Activated T-helper 17 cell treated with anti-CD3 and anti-CD28 coated beads, Interleukin-2, amount 50 U/mL, for 72 hours (primary cell): ENCODE results near the gene ZNF398. TPM values are rescaled to one million over a fixed set of nuclear protein-coding genes. Genes with fewer than 3 reads are reported as not detected.
"Not testable (repeated sequence)": the region's sequence is repeated elsewhere in the genome, so short reads cannot be mapped to it uniquely, and the experiment has no call there.

Source experiments
- ATAC-seq: fragments of 150-1000 bp; cut with Tn5 transposase; replicated peaks from 2 replicates; pipeline ENCODE4 v1.10.0; 2021; ENCODE audit warnings: mild to moderate bottlenecking, moderate library complexity
- H3K27ac Mint-ChIP-seq: one replicate; pipeline ENCODE4 v1.8.0; 2022; ENCODE audit warnings: mixed read lengths
- H3K27me3 Mint-ChIP-seq: one replicate; pipeline ENCODE4 v1.8.0; 2022; ENCODE audit warnings: mixed read lengths
- H3K36me3 Mint-ChIP-seq: one replicate; pipeline ENCODE4 v1.8.0; 2022; ENCODE audit warnings: low read depth, mild to moderate bottlenecking, mixed read lengths
- H3K4me1 Mint-ChIP-seq: one replicate; pipeline ENCODE4 v1.8.0; 2022; ENCODE audit warnings: mixed read lengths
- H3K4me3 Mint-ChIP-seq: one replicate; pipeline ENCODE4 v1.8.0; 2022; ENCODE audit warnings: mild to moderate bottlenecking, mixed read lengths
- H3K9me3 Mint-ChIP-seq: one replicate; pipeline ENCODE4 v1.8.0; 2022; ENCODE audit warnings: mixed read lengths
- total RNA-seq, 2 donors: library from RNA; stranded (reverse); gene quantifications; one replicate each; pipeline ENCODE4 v1.2.3, GENCODE V29; 2022

The ZNF398 gene
- total RNA-seq, 2 donors from 2014 or later = 11.3 to 13.8 TPM

GRCh38 chr7:149223176-149223575 lies 75.9 kb downstream of the ZNF398 start:
- Mint-ChIP-seq H3K27ac (no peak overlapping the region), H3K4me3 (no peak overlapping the region), H3K4me1 (peaks cover 14% of the 10 kb centered on the region), H3K27me3 (no peaks in the 10 kb centered on the region), H3K36me3 (peaks cover 72% of the 10 kb centered on the region), H3K9me3 (no peaks in the 10 kb centered on the region)
- ATAC-seq = no peak

GRCh38 chr7:149223761-149224160 lies 76.5 kb downstream of the ZNF398 start:
- H3K4me1 Mint-ChIP-seq = peaks cover 14% of the 10 kb centered on the region
- H3K27ac Mint-ChIP-seq = no peak overlapping the region
- H3K4me3 Mint-ChIP-seq = no peak overlapping the region
- H3K36me3 Mint-ChIP-seq = peaks cover 67% of the 10 kb centered on the region
- no peaks in the 10 kb centered on the region for H3K27me3 Mint-ChIP-seq
- no peaks in the 10 kb centered on the region for H3K9me3 Mint-ChIP-seq
- no peak for ATAC-seq

GRCh38 chr7:149224352-149224751 lies 77.1 kb downstream of the ZNF398 start:
- Mint-ChIP-seq H3K9me3 (no peaks in the 10 kb centered on the region), H3K36me3 (peaks cover 61% of the 10 kb centered on the region), H3K27me3 (no peaks in the 10 kb centered on the region), H3K27ac (no peak overlapping the region), H3K4me1 (peaks cover 11% of the 10 kb centered on the region), H3K4me3 (no peak overlapping the region)
- no peak for ATAC-seq

- ATAC-seq = no peak
- peaks cover 53% of the 10 kb centered on the region for H3K36me3 Mint-ChIP-seq
- H3K4me3 Mint-ChIP-seq = no peak overlapping the region
- peak overlapping the region; percentile 66 for H3K27ac Mint-ChIP-seq
- H3K27me3 Mint-ChIP-seq = no peaks in the 10 kb centered on the region
- H3K4me1 Mint-ChIP-seq = peaks cover 12% of the 10 kb centered on the region
- no peaks in the 10 kb centered on the region for H3K9me3 Mint-ChIP-seq
Observed at GRCh38 chr7:149225106-149225505, 77.9 kb downstream of the ZNF398 start.

GRCh38 chr7:149225656-149226055 lies 78.4 kb downstream of the ZNF398 start:
- Mint-ChIP-seq H3K4me1 (peaks cover 12% of the 10 kb centered on the region), H3K4me3 (no peak overlapping the region), H3K27me3 (no peaks in the 10 kb centered on the region), H3K27ac (peak overlapping the region; percentile 66), H3K9me3 (no peaks in the 10 kb centered on the region), H3K36me3 (peaks cover 48% of the 10 kb centered on the region)
- ATAC-seq = peak; percentile 12

- not testable (repeated sequence) for H3K4me3 Mint-ChIP-seq, ATAC-seq, H3K27me3 Mint-ChIP-seq, H3K4me1 Mint-ChIP-seq, H3K9me3 Mint-ChIP-seq
- peaks cover 40% of the 10 kb centered on the region for H3K36me3 Mint-ChIP-seq
- H3K27ac Mint-ChIP-seq = peak overlapping the region; percentile 65
Observed at GRCh38 chr7:149226366-149226765, 79.1 kb downstream of the ZNF398 start.

- Mint-ChIP-seq H3K27me3 (no peaks in the 10 kb centered on the region), H3K9me3 (no peaks in the 10 kb centered on the region)
- peak; percentile 9 for ATAC-seq
Observed at GRCh38 chr7:149226840-149227494, 79.7 kb downstream of the ZNF398 start.

GRCh38 chr7:149228831-149229471 lies 81.7 kb downstream of the ZNF398 start:
- no peak overlapping the region for H3K4me3 Mint-ChIP-seq
- H3K36me3 Mint-ChIP-seq = peaks cover 21% of the 10 kb centered on the region
- H3K27ac Mint-ChIP-seq = peak overlapping the region; percentile 29
- H3K27me3 Mint-ChIP-seq = peaks cover 12% of the 10 kb centered on the region
- ATAC-seq = peak; percentile 1
- peaks cover 6% of the 10 kb centered on the region for H3K4me1 Mint-ChIP-seq
- no peaks in the 10 kb centered on the region for H3K9me3 Mint-ChIP-seq

More at GRCh38 chr7:149226840-149227494, 79.7 kb downstream of the ZNF398 start:
- Mint-ChIP-seq H3K4me1 (peaks cover 6% of the 10 kb centered on the region), H3K36me3 (peaks cover 34% of the 10 kb centered on the region), H3K4me3 (no peak overlapping the region), H3K27ac (peak overlapping the region; percentile 65)

GRCh38 chr7:149229526-149229925 lies 82.3 kb downstream of the ZNF398 start:
- Mint-ChIP-seq H3K36me3 (peaks cover 21% of the 10 kb centered on the region), H3K4me3 (no peak overlapping the region), H3K27ac (peak overlapping the region; percentile 29), H3K9me3 (no peaks in the 10 kb centered on the region), H3K4me1 (peaks cover 6% of the 10 kb centered on the region), H3K27me3 (peaks cover 14% of the 10 kb centered on the region)
- peak; percentile 6 for ATAC-seq

GRCh38 chr7:149232362-149232761 lies 85.1 kb downstream of the ZNF398 start:
- H3K4me1 Mint-ChIP-seq = peaks cover 6% of the 10 kb centered on the region
- H3K27ac Mint-ChIP-seq = no peak overlapping the region
- no peak for ATAC-seq
- H3K4me3 Mint-ChIP-seq = no peak overlapping the region
- H3K9me3 Mint-ChIP-seq = no peaks in the 10 kb centered on the region
- peaks cover 21% of the 10 kb centered on the region for H3K27me3 Mint-ChIP-seq
- no peaks in the 10 kb centered on the region for H3K36me3 Mint-ChIP-seq

Other genes with a start within 250 kb of the ZNF398 start
- 10 to 100 TPM; 54.2 to 95.7 TPM for gene PDIA4, start 118.9 kb upstream of the ZNF398 start, total RNA-seq
- gene ZNF786, start 56.7 kb upstream of the ZNF398 start, total RNA-seq = 1 to 10 TPM; 4.9 to 5.7 TPM
- gene ZNF425, start 21.1 kb upstream of the ZNF398 start, total RNA-seq = under 1 TPM; 0.39 to 0.77 TPM
- gene ZNF282, start 48.1 kb downstream of the ZNF398 start, total RNA-seq = 100 to 1,000 TPM; 103 to 105 TPM
- 10 to 100 TPM in 1 of 2 donors, 1 to 10 TPM in 1; 9.3 to 19.5 TPM for gene ZNF212, start 92.2 kb downstream of the ZNF398 start, total RNA-seq
- 10 to 100 TPM; 12.7 to 17.3 TPM for gene ZNF783, start 114.7 kb downstream of the ZNF398 start, total RNA-seq